ENCODE data around the gene SIX4. TPM values are rescaled to one million over a fixed set of nuclear protein-coding genes. Genes with fewer than 3 reads are reported as not detected.

The SIX4 gene
- total RNA-seq, 1 experiment from 2014 or later: 26.5 TPM

DNA sequence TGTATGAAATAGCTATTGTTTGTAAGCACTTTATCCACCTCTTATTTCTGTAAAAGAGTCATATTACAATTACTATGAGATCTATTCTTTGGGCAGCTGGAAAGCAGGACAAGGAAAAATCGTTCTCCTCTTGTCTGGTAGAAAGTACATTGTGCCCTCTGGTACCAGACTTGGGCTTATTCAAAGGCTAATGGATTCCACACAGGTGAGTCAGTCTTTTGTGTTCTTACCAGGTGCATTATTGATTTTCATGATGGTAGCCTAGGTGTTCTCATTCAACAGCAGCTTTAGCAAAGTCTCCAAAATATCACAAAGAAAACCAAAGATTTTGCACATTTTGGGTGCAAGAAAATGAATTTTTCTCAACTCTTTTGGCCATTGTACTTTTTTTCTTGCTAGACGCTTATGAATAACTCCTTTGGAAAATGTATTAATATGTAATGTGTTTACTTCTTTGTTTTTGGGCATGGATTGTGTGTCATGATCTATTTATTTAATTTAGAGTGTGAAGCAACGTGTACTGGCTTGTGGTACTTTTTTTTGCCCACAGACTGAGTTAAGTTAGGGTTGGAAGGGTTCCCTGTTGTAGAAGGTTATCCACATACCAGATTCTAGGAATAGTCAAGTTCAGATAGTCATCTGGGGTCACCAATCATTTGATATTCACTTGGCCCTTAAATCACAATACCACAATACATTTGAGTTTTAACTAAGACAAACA lies 36.7 kb upstream of the SIX4 start:
- H4K8ac ChIP-seq (replicated peaks; ENCODE audit: insufficient read length, low read depth, low read length): no peak overlapping the region
- Mint-ChIP-seq H3K4me1 (peaks cover 66 to 74% of the 10 kb centered on the region in 2 experiments), H3K27ac (peak overlapping the region; percentile 93 to 97 (median 96); a peak in 6 of 7 replicates)

More for the DNA sequence above, 36.7 kb upstream of the SIX4 start:
- Histone ChIP-seq H2AFZ (ENCODE audit: low read length) (no peak overlapping the region), H3K4me1 (ENCODE audit: insufficient read depth, low read length) (peaks cover 3% of the 10 kb centered on the region; the same call in 1 of the 2 replicates), H2BK5ac (ENCODE audit: insufficient read length, low read length) (no peak overlapping the region), H4K5ac (ENCODE audit: insufficient read length, low read depth, low read length) (no peak overlapping the region), H3K9ac (ENCODE audit: extremely low read depth, insufficient read length, low read length) (no peak overlapping the region), H4K91ac (ENCODE audit: insufficient read length, low read depth, low read length) (no peak overlapping the region), H3K23ac (ENCODE audit: insufficient read length, low read depth, low read length) (no peak overlapping the region), H3K79me2 (ENCODE audit: insufficient read depth, low read length) (peaks cover 5% of the 10 kb centered on the region; the same call in 1 of the 2 replicates), H3K27ac (ENCODE audit: insufficient read length, low read depth, low read length) (peak overlapping the region; percentile 87), H3K4ac (ENCODE audit: low read depth, low read length) (no peak overlapping the region), H2BK20ac (ENCODE audit: low read depth, low read length, poor library complexity, severe bottlenecking) (no peak overlapping the region), H2BK15ac (ENCODE audit: low read depth, low read length) (no peak overlapping the region), H3K27me3 (ENCODE audit: insufficient read depth, low read length) (no peaks in the 10 kb centered on the region), H3K4me2 (ENCODE audit: insufficient read depth, insufficient read length, low read length) (peak overlapping the region; percentile 22), H4K20me1 (ENCODE audit: control insufficient read depth, insufficient read depth, insufficient read length) (no peaks in the 10 kb centered on the region), H3K14ac (ENCODE audit: insufficient read depth, low read length) (no peak overlapping the region), H3K56ac (ENCODE audit: insufficient read length, low read depth, low read length) (no peak overlapping the region), H3T11ph (ENCODE audit: low read length) (no peak overlapping the region), H2BK12ac (ENCODE audit: insufficient read length, low read depth, low read length) (no peak overlapping the region), H2BK120ac (ENCODE audit: low read depth, low read length, poor library complexity, severe bottlenecking) (no peak overlapping the region), H3K79me1 (ENCODE audit: insufficient read depth, low read depth, low read length, poor library complexity, severe bottlenecking) (no peaks in the 10 kb centered on the region), H3K9me3 (ENCODE audit: control insufficient read depth, low read depth, low read length) (no peaks in the 10 kb centered on the region), H3K23me2 (ENCODE audit: insufficient read length, low read depth, low read length, poor library complexity, severe bottlenecking) (no peaks in the 10 kb centered on the region), H2AK5ac (ENCODE audit: insufficient read length, low read length) (no peak overlapping the region), H3K18ac (ENCODE audit: insufficient read length, low read depth, low read length) (no peak overlapping the region)
- no peaks in the 10 kb centered on the region for H3K27me3 Mint-ChIP-seq (ENCODE audit: low read depth)
- H3K9me3 Mint-ChIP-seq: no peaks in the 10 kb centered on the region
- peak; percentile 51 for DNase-seq
- no peaks in the 10 kb centered on the region; a peak in 1 of 7 replicates for H3K36me3 Mint-ChIP-seq (ENCODE audit: insufficient read depth in 1 of 3, low read depth in 3 of 3)
- H3K4me3 Mint-ChIP-seq: peak overlapping the region; percentile 37 to 41; a peak in 3 of 5 replicates
- no peak for TF ChIP-seq CTCF (conservative IDR thresholded peaks at IDR 0.05)
- WGBS (ENCODE audit: extremely low coverage, insufficient read length, low lambda C conversion rate): no CpG with 5 or more reads among the region's 3 CpGs
